ENCODE data around the gene PCDHGB5. TPM values are rescaled to one million over a fixed set of nuclear protein-coding genes. Genes with fewer than 3 reads are reported as not detected.
A peak's percentile ranks its signal among the peaks of the same experiment; 100 is the strongest.
"Not testable (repeated sequence)": the region's sequence is repeated elsewhere in the genome, so short reads cannot be mapped to it uniquely, and the experiment has no call there.

Gene PCDHGB5
- total and polyA plus RNA-seq, 4 experiments from 2014 or later = 0.39 to 0.49 (median 0.42) TPM; not detected in 1

DNA sequence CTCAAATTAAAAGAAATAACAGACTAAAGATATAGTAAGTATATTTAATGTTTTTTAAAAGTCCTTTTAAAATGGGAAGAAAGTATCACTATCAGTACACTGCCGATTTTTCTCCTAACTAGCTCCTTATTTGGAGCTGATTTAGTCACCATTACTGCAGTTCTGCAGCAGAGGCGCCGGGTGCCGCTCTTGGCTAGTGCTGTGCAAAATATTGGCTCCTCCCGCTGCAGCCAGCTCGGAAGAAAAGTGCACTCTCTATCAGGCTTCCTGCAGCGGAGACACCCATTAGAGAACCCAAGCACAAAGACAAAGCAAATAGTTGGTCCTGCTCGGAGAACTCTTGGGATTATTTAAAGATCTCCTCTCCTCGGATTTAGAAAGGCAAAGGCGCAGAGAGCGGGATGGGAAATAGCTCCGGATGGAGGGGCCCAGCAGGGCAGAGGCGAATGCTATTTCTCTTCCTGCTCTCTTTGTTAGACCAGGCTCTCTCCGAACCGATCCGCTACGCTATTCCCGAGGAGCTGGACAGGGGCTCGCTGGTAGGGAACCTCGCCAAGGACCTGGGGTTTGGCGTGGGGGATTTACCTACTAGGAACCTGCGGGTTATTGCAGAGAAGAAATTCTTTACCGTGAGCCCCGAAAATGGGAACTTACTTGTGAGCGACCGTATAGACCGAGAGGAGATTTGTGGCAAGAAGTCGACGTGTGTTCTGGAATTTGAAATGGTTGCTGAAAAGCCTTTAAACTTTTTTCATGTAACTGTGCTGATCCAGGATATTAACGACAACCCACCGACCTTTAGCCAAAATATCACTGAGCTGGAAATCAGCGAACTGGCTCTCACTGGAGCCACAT, 27.5 kb upstream of the PCDHGB5 start, which contains the start of gene PCDHGB3:
TSS of gene PCDHGB3 (plus strand) at position 249 of the 855 bp plus-strand sequence. CDS start at position 402, 153 bp downstream.
- H3K9me3 Mint-ChIP-seq = peaks cover 2 to 76% (median 53%) of the 10 kb centered on the region in 8 donors

DNA sequence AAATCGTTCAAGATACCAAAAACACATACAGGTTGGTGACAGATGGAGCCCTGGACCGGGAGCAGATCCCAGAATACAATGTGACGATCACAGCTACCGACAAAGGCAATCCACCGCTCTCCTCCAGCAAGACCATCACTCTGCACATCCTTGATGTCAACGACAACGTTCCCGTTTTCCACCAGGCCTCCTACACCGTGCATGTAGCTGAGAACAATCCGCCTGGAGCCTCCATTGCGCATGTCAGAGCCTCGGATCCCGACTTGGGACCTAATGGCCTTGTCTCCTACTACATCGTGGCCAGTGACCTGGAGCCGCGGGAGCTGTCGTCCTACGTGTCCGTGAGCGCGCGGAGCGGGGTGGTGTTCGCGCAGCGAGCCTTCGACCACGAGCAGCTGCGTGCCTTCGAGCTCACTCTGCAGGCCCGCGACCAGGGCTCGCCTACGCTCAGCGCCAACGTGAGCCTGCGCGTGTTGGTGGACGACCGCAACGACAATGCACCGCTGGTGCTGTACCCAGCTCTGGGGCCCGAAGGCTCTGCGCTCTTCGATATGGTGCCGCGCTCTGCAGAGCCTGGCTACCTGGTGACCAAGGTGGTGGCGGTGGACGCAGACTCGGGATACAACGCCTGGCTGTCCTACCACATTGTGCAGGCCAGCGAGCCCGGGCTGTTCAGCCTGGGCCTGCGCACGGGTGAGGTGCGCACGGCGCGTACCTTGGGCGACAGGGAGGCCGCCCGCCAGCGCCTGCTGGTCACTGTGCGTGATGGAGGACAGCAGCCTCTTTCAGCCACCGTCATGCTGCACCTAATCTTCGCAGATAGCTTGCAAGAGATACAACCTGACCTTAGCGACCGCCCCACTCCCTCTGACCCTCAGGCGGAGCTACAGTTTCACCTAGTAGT, 25.9 kb upstream of the PCDHGB5 start:
- peaks cover 41 to 42% of the 10 kb centered on the region in 2 donors for H3K27me3 Mint-ChIP-seq
- intact Hi-C loops (cut with micrococcal nuclease) = no loop called here
- H3K9me3 ChIP-seq (ENCODE audit: control insufficient read depth in 1 of 2, low read length in 2 of 2) = no peaks in the 10 kb centered on the region

More for the DNA sequence above, 27.5 kb upstream of the PCDHGB5 start, which contains the start of gene PCDHGB3:
- Histone ChIP-seq H3K4me3 (ENCODE audit: low read length in 2 of 2) (peak within 1 kb of the TSS in 1 of 2 donors; percentile 15), H3K9me3 (ENCODE audit: control insufficient read depth in 1 of 2, low read length in 2 of 2) (no peaks in the 10 kb centered on the region), H3K4me1 (ENCODE audit: insufficient read depth, low read length) (peaks cover 6% of the 10 kb centered on the region), H3K27me3 (ENCODE audit: insufficient read depth, low read length) (peaks cover 20% of the 10 kb centered on the region), H3K27ac (ENCODE audit: low read depth, low read length) (no peak within 1 kb of the TSS), H3K36me3 (ENCODE audit: insufficient read depth, low read length) (no peaks in the 10 kb centered on the region)
- intact Hi-C loops (cut with micrococcal nuclease) = loop anchor here (1.0 kb wide), 2 partner anchors 142 to 194 kb away; no protein-coding TSS in a partner anchor
- Mint-ChIP-seq H3K4me3 (peak within 1 kb of the TSS; percentile 69 to 89 (median 83)), H3K27ac (peak within 1 kb of the TSS in 1 of 7 donors; percentile 68), H3K36me3 (peaks cover 7 to 8% of the 10 kb centered on the region in 2 donors), H3K27me3 (peaks cover 43 to 46% of the 10 kb centered on the region in 2 donors), H3K4me1 (peaks cover 4 to 11% (median 8%) of the 10 kb centered on the region in 4 donors)
- CTCF ChIA-PET (ENCODE audit: partially characterized antibody) = interaction anchor here (1.1 to 2.5 kb wide), 9 partner anchors 10 to 197 kb away, joined by 3 to 17 read pairs (median 7); partner anchors contain the start of gene PCDHGB4
- POLR2A ChIA-PET (ENCODE audit: partially characterized antibody) = interaction anchor here (0.7 to 0.9 kb wide), 2 partner anchors 50 to 194 kb away, joined by 3 to 4 read pairs; partner anchors contain the start of gene TAF7
- peak in 4 of 5 donors; percentile 30 to 49 (median 37) for DNase-seq

DNA sequence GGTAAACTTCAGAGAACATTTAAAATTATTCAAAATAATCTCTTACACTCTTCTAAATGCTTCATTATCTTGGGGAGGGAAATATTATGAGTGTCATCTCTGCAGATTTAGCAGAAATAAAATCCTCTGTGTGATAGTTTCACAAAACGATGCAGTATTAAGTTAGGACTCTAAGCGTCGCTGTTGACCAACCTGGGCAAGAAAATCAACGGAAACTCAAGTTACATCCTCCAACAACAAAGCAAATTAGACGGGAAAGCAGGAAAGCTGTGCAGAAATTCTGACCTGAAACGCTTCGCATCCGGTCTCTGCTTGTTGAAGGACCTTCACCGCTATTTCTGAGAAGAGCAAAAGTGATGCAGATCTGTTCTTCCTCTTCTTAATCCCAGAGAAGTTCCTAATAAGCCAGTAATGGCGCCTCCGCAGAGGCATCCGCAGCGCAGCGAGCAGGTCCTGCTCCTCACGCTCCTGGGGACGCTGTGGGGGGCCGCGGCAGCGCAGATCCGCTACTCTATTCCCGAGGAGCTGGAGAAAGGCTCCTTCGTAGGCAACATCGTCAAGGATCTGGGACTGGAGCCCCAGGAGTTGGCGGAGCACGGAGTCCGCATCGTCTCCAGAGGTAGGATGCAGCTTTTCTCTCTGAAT, 24.0 kb upstream of the PCDHGB5 start, which contains the start of gene PCDHGA6:
TSS of gene PCDHGA6 (plus strand) at position 219 of the 645 bp plus-strand sequence. CDS start at position 412, 193 bp downstream.
- no peak for DNase-seq
- Mint-ChIP-seq H3K27me3 (peaks cover 34 to 36% of the 10 kb centered on the region in 2 donors), H3K27ac (no peak within 1 kb of the TSS), H3K36me3 (peaks cover 6 to 7% of the 10 kb centered on the region in 2 donors), H3K4me3 (peak within 1 kb of the TSS in 7 of 8 donors; percentile 12 to 64 (median 61)), H3K4me1 (peaks cover 4 to 11% (median 8%) of the 10 kb centered on the region in 4 donors), H3K9me3 (peaks cover under 1 to 82% (median 51%) of the 10 kb centered on the region in 8 donors)
- peaks cover 9% of the 10 kb centered on the region for H3K27me3 ChIP-seq (ENCODE audit: insufficient read depth, low read length)
- no peak within 1 kb of the TSS for H3K27ac ChIP-seq (ENCODE audit: low read depth, low read length)
- intact Hi-C loops (cut with micrococcal nuclease) = no loop called here
- no peaks in the 10 kb centered on the region for H3K9me3 ChIP-seq (ENCODE audit: control insufficient read depth in 1 of 2, low read length in 2 of 2)
- H3K4me1 ChIP-seq (ENCODE audit: insufficient read depth, low read length) = peaks cover 6% of the 10 kb centered on the region
- H3K36me3 ChIP-seq (ENCODE audit: insufficient read depth, low read length) = no peaks in the 10 kb centered on the region
- H3K4me3 ChIP-seq (ENCODE audit: low read length in 2 of 2) = no peak within 1 kb of the TSS
- ChIA-PET POLR2A (ENCODE audit: partially characterized antibody) (no interaction called here), CTCF (ENCODE audit: partially characterized antibody) (interaction anchor here (0.9 to 2.2 kb wide), 4 partner anchors 39 to 193 kb away, joined by 3 to 8 read pairs (median 4); partner anchors contain the start of genes PCDHGA1 and PCDHGA10)

More for the DNA sequence above, 25.9 kb upstream of the PCDHGB5 start:
- H3K4me3 Mint-ChIP-seq = no peak overlapping the region
- DNase-seq = no peak
- peaks cover 6 to 7% of the 10 kb centered on the region in 2 donors for H3K36me3 Mint-ChIP-seq
- CTCF ChIA-PET (ENCODE audit: partially characterized antibody) = interaction anchor here (1.0 to 2.5 kb wide), 3 partner anchors 8 to 153 kb away, joined by 3 to 17 read pairs (median 3); no protein-coding TSS in a partner anchor
- H3K27me3 ChIP-seq (ENCODE audit: insufficient read depth, low read length) = peaks cover 18% of the 10 kb centered on the region
- POLR2A ChIA-PET (ENCODE audit: partially characterized antibody) = no interaction called here
- H3K9me3 Mint-ChIP-seq = peaks cover 0 to 69% (median 50%) of the 10 kb centered on the region in 8 donors
- no peaks in the 10 kb centered on the region for H3K36me3 ChIP-seq (ENCODE audit: insufficient read depth, low read length)
- no peak overlapping the region for H3K4me3 ChIP-seq (ENCODE audit: low read length in 2 of 2)
- peaks cover 4 to 11% (median 8%) of the 10 kb centered on the region in 4 donors for H3K4me1 Mint-ChIP-seq
- H3K27ac ChIP-seq (ENCODE audit: low read depth, low read length) = no peak overlapping the region
- peaks cover 6% of the 10 kb centered on the region for H3K4me1 ChIP-seq (ENCODE audit: insufficient read depth, low read length)
- peak overlapping the region in 1 of 7 donors; percentile 13 for H3K27ac Mint-ChIP-seq

DNA sequence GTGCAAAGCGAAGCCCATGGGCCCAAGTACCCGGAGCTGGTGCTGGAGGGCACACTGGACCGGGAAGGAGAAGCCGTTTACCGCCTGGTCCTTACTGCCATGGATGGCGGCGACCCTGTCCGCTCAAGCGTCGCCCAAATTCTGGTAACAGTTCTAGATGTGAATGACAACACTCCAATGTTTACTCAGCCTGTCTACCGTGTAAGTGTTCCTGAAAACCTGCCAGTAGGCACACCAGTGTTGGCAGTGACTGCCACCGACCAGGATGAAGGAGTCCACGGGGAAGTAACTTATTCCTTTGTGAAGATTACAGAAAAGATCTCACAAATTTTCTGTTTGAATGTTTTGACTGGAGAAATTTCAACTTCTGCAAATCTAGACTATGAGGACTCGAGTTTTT, 23.1 kb upstream of the PCDHGB5 start:
- no peaks in the 10 kb centered on the region for H3K9me3 ChIP-seq (ENCODE audit: control insufficient read depth in 1 of 2, low read length in 2 of 2)

DNA sequence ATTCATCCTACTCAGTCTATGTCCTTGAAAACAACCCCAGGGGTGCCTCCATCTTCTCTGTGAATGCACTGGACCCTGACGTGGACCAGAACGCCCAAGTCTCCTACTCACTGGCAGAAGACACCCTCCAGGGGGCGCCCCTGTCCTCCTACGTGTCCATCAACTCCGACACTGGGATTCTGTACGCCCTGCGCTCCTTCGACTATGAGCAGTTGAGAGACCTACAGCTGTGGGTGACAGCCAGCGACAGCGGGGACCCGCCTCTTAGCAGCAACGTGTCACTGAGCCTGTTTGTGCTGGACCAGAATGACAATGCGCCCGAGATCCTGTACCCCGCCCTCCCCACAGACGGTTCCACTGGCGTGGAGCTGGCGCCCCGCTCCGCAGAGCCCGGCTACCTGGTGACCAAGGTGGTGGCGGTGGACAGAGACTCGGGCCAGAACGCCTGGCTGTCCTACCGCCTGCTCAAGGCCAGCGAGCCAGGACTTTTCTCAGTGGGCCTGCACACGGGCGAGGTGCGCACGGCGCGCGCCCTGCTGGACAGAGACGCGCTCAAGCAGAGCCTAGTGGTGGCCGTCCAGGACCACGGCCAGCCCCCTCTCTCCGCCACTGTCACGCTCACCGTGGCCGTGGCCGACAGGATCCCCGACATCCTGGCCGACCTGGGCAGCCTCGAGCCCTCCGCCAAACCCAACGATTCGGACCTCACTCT, 22.1 kb upstream of the PCDHGB5 start:
- H3K27me3 Mint-ChIP-seq = peaks cover 32% of the 10 kb centered on the region in 2 donors
- H3K9me3 ChIP-seq (ENCODE audit: control insufficient read depth in 1 of 2, low read length in 2 of 2) = not testable (repeated sequence)
- CTCF ChIA-PET (ENCODE audit: partially characterized antibody) = interaction anchor here (1.5 to 2.2 kb wide), 2 partner anchors 148 to 191 kb away, joined by 4 to 8 read pairs; no protein-coding TSS in a partner anchor

More for the DNA sequence above, 23.1 kb upstream of the PCDHGB5 start:
- no peak overlapping the region for H3K27ac Mint-ChIP-seq
- H3K4me1 ChIP-seq (ENCODE audit: insufficient read depth, low read length) = peaks cover 6% of the 10 kb centered on the region
- H3K36me3 ChIP-seq (ENCODE audit: insufficient read depth, low read length) = no peaks in the 10 kb centered on the region
- no peak overlapping the region for H3K27ac ChIP-seq (ENCODE audit: low read depth, low read length)
- H3K9me3 Mint-ChIP-seq = peaks cover 2 to 82% (median 54%) of the 10 kb centered on the region in 8 donors
- POLR2A ChIA-PET (ENCODE audit: partially characterized antibody) = no interaction called here
- CTCF ChIA-PET (ENCODE audit: partially characterized antibody) = interaction anchor here (1.5 to 2.2 kb wide), 2 partner anchors 149 to 192 kb away, joined by 4 to 8 read pairs; no protein-coding TSS in a partner anchor
- peaks cover 3 to 9% (median 8%) of the 10 kb centered on the region in 4 donors for H3K4me1 Mint-ChIP-seq
- intact Hi-C loops (cut with micrococcal nuclease) = no loop called here
- H3K27me3 ChIP-seq (ENCODE audit: insufficient read depth, low read length) = peaks cover 9% of the 10 kb centered on the region
- no peak overlapping the region for H3K4me3 ChIP-seq (ENCODE audit: low read length in 2 of 2)
- H3K4me3 Mint-ChIP-seq = peak overlapping the region in 2 of 8 donors; percentile 9 to 33
- peaks cover 6 to 7% of the 10 kb centered on the region in 2 donors for H3K36me3 Mint-ChIP-seq
- DNase-seq = no peak
- peaks cover 36 to 38% of the 10 kb centered on the region in 2 donors for H3K27me3 Mint-ChIP-seq

More for the DNA sequence above, 22.1 kb upstream of the PCDHGB5 start:
- intact Hi-C loops (cut with micrococcal nuclease); H3K27me3 ChIP-seq (ENCODE audit: insufficient read depth, low read length); H3K4me3 Mint-ChIP-seq; H3K4me1 ChIP-seq (ENCODE audit: insufficient read depth, low read length); H3K4me3 ChIP-seq (ENCODE audit: low read length in 2 of 2); H3K27ac Mint-ChIP-seq; H3K36me3 Mint-ChIP-seq; H3K27ac ChIP-seq (ENCODE audit: low read depth, low read length); POLR2A ChIA-PET (ENCODE audit: partially characterized antibody); DNase-seq; H3K4me1 Mint-ChIP-seq; H3K36me3 ChIP-seq (ENCODE audit: insufficient read depth, low read length): not testable (repeated sequence)
- H3K9me3 Mint-ChIP-seq = peaks cover 2 to 80% (median 55%) of the 10 kb centered on the region in 8 donors

All from CD4-positive, alpha-beta memory T cell (primary cell).